ENCODE results near the gene CSTF1. TPM values are rescaled to one million over a fixed set of nuclear protein-coding genes. Genes with fewer than 3 reads are reported as not detected.

The CSTF1 gene
- total RNA-seq, 1 donor from 2014 or later, result 46.8 TPM

- Mint-ChIP-seq H3K4me1 (ENCODE audit: low read depth) (peaks cover 2% of the 10 kb centered on the region), H3K27ac (no peak overlapping the region), H3K27me3 (no peaks in the 10 kb centered on the region), H3K9me3 (ENCODE audit: low read depth) (no peaks in the 10 kb centered on the region), H3K36me3 (ENCODE audit: insufficient read depth) (peaks cover 10% of the 10 kb centered on the region), H3K4me3 (ENCODE audit: low read depth) (no peak overlapping the region)
- no peak for TF ChIP-seq CTCF (IDR thresholded peaks at IDR 0.05; ENCODE audit: unreplicated experiment)
- DNase-seq (ENCODE audit: low spot score, unreplicated experiment), result no peak
Observed at GRCh38 chr20:56371977-56372376, 20.5 kb upstream of the CSTF1 start.

DNA sequence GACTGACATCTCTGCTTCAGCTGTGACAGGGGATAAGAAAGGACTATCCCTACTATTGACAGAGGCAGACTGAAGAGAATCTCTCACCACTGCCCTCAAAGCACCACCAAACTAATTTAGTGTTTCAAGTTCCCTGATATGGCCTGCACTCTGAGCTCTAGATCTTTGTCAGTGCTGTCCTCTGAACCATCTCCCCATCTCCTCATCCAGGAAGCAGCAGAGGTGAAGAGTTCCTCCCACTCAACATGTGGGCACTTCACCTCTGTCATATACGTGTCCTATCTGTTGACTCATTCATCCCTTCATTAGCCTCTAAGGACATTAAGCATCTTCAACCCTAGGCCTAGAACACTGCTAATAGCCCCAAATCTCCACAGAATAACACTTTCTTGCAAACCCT, 19.6 kb upstream of the CSTF1 start:
- peaks cover 2% of the 10 kb centered on the region for H3K4me1 Mint-ChIP-seq (ENCODE audit: low read depth)
- no peak overlapping the region for H3K4me3 Mint-ChIP-seq (ENCODE audit: low read depth)
- no peaks in the 10 kb centered on the region for H3K9me3 Mint-ChIP-seq (ENCODE audit: low read depth)
- peaks cover 12% of the 10 kb centered on the region for H3K36me3 Mint-ChIP-seq (ENCODE audit: insufficient read depth)
- H3K27me3 Mint-ChIP-seq, result no peaks in the 10 kb centered on the region
- DNase-seq (ENCODE audit: low spot score, unreplicated experiment), result no peak
- no peak for TF ChIP-seq CTCF (IDR thresholded peaks at IDR 0.05; ENCODE audit: unreplicated experiment)
- H3K27ac Mint-ChIP-seq, result no peak overlapping the region

DNA sequence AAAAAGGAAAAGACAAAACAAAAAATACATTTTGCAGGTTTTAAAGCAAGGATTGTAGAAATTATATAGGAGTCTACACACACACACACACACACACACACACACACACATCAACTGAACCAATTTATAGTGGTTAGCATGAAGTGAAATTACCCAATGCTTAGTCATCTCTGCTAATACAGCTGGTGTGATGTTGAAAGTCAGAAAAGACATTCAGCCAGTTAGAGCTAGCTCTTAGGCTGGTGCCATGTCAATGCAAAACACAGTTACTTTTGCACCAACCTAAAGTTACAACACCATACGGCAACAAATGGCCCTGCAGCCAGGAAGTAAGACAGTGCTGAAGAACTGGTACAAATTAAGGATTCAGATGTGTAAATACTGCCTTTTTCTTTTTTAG, 18.5 kb upstream of the CSTF1 start:
- DNase-seq (ENCODE audit: low spot score, unreplicated experiment), result no peak
- no peak overlapping the region for H3K27ac Mint-ChIP-seq
- no peak overlapping the region for H3K4me3 Mint-ChIP-seq (ENCODE audit: low read depth)
- TF ChIP-seq CTCF (IDR thresholded peaks at IDR 0.05; ENCODE audit: unreplicated experiment), result no peak
- no peaks in the 10 kb centered on the region for H3K9me3 Mint-ChIP-seq (ENCODE audit: low read depth)
- peaks cover 2% of the 10 kb centered on the region for H3K4me1 Mint-ChIP-seq (ENCODE audit: low read depth)
- H3K36me3 Mint-ChIP-seq (ENCODE audit: insufficient read depth), result peaks cover 14% of the 10 kb centered on the region
- no peaks in the 10 kb centered on the region for H3K27me3 Mint-ChIP-seq

GRCh38 chr20:56376331-56376730, 16.1 kb upstream of the CSTF1 start:
- Mint-ChIP-seq H3K4me1 (ENCODE audit: low read depth) (peaks cover 2% of the 10 kb centered on the region), H3K27me3 (no peaks in the 10 kb centered on the region), H3K4me3 (ENCODE audit: low read depth) (no peak overlapping the region), H3K27ac (no peak overlapping the region), H3K36me3 (ENCODE audit: insufficient read depth) (peaks cover 13% of the 10 kb centered on the region), H3K9me3 (ENCODE audit: low read depth) (no peaks in the 10 kb centered on the region)
- no peak for TF ChIP-seq CTCF (IDR thresholded peaks at IDR 0.05; ENCODE audit: unreplicated experiment)
- DNase-seq (ENCODE audit: low spot score, unreplicated experiment), result no peak

- H3K27me3 Mint-ChIP-seq, result no peaks in the 10 kb centered on the region
- no peaks in the 10 kb centered on the region for H3K9me3 Mint-ChIP-seq (ENCODE audit: low read depth)
- no peak overlapping the region for H3K27ac Mint-ChIP-seq
- H3K4me3 Mint-ChIP-seq (ENCODE audit: low read depth), result no peak overlapping the region
- peaks cover 7% of the 10 kb centered on the region for H3K4me1 Mint-ChIP-seq (ENCODE audit: low read depth)
- peaks cover 11% of the 10 kb centered on the region for H3K36me3 Mint-ChIP-seq (ENCODE audit: insufficient read depth)
- TF ChIP-seq CTCF (IDR thresholded peaks at IDR 0.05; ENCODE audit: unreplicated experiment), result no peak
- DNase-seq (ENCODE audit: low spot score, unreplicated experiment), result no peak
Observed at GRCh38 chr20:56378386-56378785, 14.1 kb upstream of the CSTF1 start.
